Keratinocyte (primary cell): ENCODE measurements around the gene SERPINI2. TPM values are rescaled to one million over a fixed set of nuclear protein-coding genes. Genes with fewer than 3 reads are reported as not detected.

Experiments
- DNase-seq: peaks from one replicate; pipeline ENCODE4 v3.0.0-alpha.2; 2011; ENCODE audit warnings: low read depth, missing footprints, low spot score
- FAIRE-seq: peaks from 2 replicates; lab custom pipeline; 2011; peaks lifted over from hg19 to GRCh38; lab: Jason Lieb, UNC
- H2AFZ ChIP-seq: 2 replicates; pipeline ENCODE4 v1.6.0; 2012; ENCODE audit warnings: low read length, control low read depth, inconsistent platforms; ENCODE audit not compliant: control insufficient read depth
- H3K27ac ChIP-seq: 2 replicates; pipeline ENCODE4 v1.5.1; 2011; ENCODE audit warnings: low read length; ENCODE audit not compliant: control insufficient read depth, insufficient read depth
- H3K27me3 ChIP-seq: 3 replicates; pipeline ENCODE4 v1.6.0; 2011; ENCODE audit warnings: low read length; ENCODE audit not compliant: control insufficient read depth, insufficient read depth; ENCODE audit errors: extremely low read depth
- H3K36me3 ChIP-seq, 2 experiments: 2 replicates in 1 of 2; 3 replicates in 1 of 2; pipeline ENCODE4 v1.5.1; 2011; ENCODE audit warnings: low read length in 2 of 2, mild to moderate bottlenecking in 1 of 2; ENCODE audit not compliant: control insufficient read depth in 2 of 2, insufficient read depth in 2 of 2; ENCODE audit errors: extremely low read depth in 1 of 2
- H3K4me1 ChIP-seq: 3 replicates; pipeline ENCODE4 v1.5.1; 2011; ENCODE audit warnings: low read length; ENCODE audit not compliant: control insufficient read depth, insufficient read depth; ENCODE audit errors: extremely low read depth
- H3K4me2 ChIP-seq: 3 replicates; pipeline ENCODE4 v1.6.0; 2011; ENCODE audit warnings: low read depth, low read length; ENCODE audit not compliant: control insufficient read depth, insufficient read depth; ENCODE audit errors: extremely low read depth
- H3K4me3 ChIP-seq, 3 experiments: fragments of 200-600 bp in 1 of 3; sonication (generic) in 1 of 3; 2 replicates in 2 of 3; 3 replicates in 1 of 3; pipeline ENCODE4 v1.5.1; 2011 to 2016; ENCODE audit warnings: low read length in 3 of 3, mild to moderate bottlenecking in 3 of 3, control low read depth in 2 of 3, inconsistent platforms in 1 of 3, low read depth in 1 of 3, mixed read lengths in 1 of 3, mixed run types in 1 of 3, moderate library complexity in 1 of 3; ENCODE audit not compliant: control insufficient read depth in 2 of 3, insufficient read depth in 2 of 3; ENCODE audit errors: extremely low read depth in 1 of 3
- H3K79me2 ChIP-seq: 2 replicates; pipeline ENCODE4 v1.6.0; 2012; ENCODE audit warnings: low read length; ENCODE audit not compliant: control insufficient read depth, insufficient read depth
- H3K9ac ChIP-seq: 3 replicates; pipeline ENCODE4 v1.6.0; 2011; ENCODE audit warnings: low read length; ENCODE audit not compliant: control insufficient read depth, insufficient read depth; ENCODE audit errors: extremely low read depth
- H3K9me1 ChIP-seq: 3 replicates; pipeline ENCODE4 v1.6.0; 2011; ENCODE audit warnings: low read length; ENCODE audit not compliant: control insufficient read depth, insufficient read depth; ENCODE audit errors: extremely low read depth
- H3K9me3 ChIP-seq: 2 replicates; pipeline ENCODE4 v1.5.1; 2012; ENCODE audit warnings: low read depth, low read length; ENCODE audit not compliant: control insufficient read depth
- H4K20me1 ChIP-seq: 3 replicates; pipeline ENCODE4 v1.6.0; 2011; ENCODE audit warnings: low read length; ENCODE audit not compliant: control insufficient read depth, insufficient read depth; ENCODE audit errors: extremely low read depth
- CTCF ChIP-seq, 3 experiments: IDR thresholded peaks in 1 of 3; conservative IDR thresholded peaks in 1 of 3; optimal IDR thresholded peaks in 1 of 3; 2 replicates in 2 of 3; 3 replicates in 1 of 3; pipeline versions ENCODE3 to v1.5.1; 2011; ENCODE audit warnings: low read length in 3 of 3, mild to moderate bottlenecking in 3 of 3, moderate library complexity in 2 of 3, control low read depth in 1 of 3, inconsistent platforms in 1 of 3; ENCODE audit not compliant: insufficient read depth in 2 of 3; ENCODE audit errors: extremely low read depth in 1 of 3
- EZH2 ChIP-seq: IDR thresholded peaks from one replicate; pipeline ENCODE4 v1.6.1; 2012; ENCODE audit warnings: inconsistent platforms, mild to moderate bottlenecking, low read length, moderate library complexity
- dilution Hi-C: fragments of 300-500 bp; cut with MboI; formaldehyde crosslinking; loops from one replicate; pipeline ENCODE4 v1.7.0; 2020; ENCODE audit warnings: low sequenced_read_pairs; ENCODE audit not compliant: extremely low pct_ligation_motif_present
- polyA plus RNA-seq, 5 experiments: library from polyadenylated mRNA; depleted of rRNA in 3 of 5; stranded (reverse) in 3 of 5; stranded (forward) in 1 of 5; unstranded in 1 of 5; fragments of >200 nt; gene quantifications; 1 replicate in 1 of 5; 2 replicates in 3 of 5; 3 replicates in 1 of 5; pipeline versions ENCODE4 v1.2.1 to v1.2.3, GENCODE V29; 2011 to 2012; ENCODE audit warnings: missing spikeins in 2 of 5, low read depth in 1 of 5, low replicate concordance in 1 of 5

SERPINI2 gene
- polyA plus RNA-seq, 1 donor (not counting 4 experiments of a cell fraction or from before 2014, with no cell fraction given): not detected

- dilution Hi-C loops: no loop called here
- no peaks in the 10 kb centered on the region for H4K20me1 ChIP-seq
- no peak overlapping the region for H3K4me2 ChIP-seq
- H3K79me2 ChIP-seq: no peaks in the 10 kb centered on the region
- DNase-seq (no peak), FAIRE-seq (no peak)
- H3K4me3 ChIP-seq: no peak overlapping the region
- H2AFZ ChIP-seq: no peak overlapping the region
- H3K9ac ChIP-seq: no peak overlapping the region
- H3K27me3 ChIP-seq: no peaks in the 10 kb centered on the region
- no peaks in the 10 kb centered on the region for H3K4me1 ChIP-seq
- H3K9me1 ChIP-seq: no peaks in the 10 kb centered on the region
- no peaks in the 10 kb centered on the region for H3K36me3 ChIP-seq
- TF ChIP-seq EZH2 (no peak), CTCF (optimal IDR thresholded peaks at IDR 0.05 in 1 of 3, IDR thresholded peaks at IDR 0.05 in 1 of 3, conservative IDR thresholded peaks at IDR 0.05 in 1 of 3; ENCODE audit: extremely low read depth in 1 of 3, insufficient read depth in 2 of 3, low read length in 3 of 3) (no peak)
- no peak overlapping the region for H3K27ac ChIP-seq
- H3K9me3 ChIP-seq: no peaks in the 10 kb centered on the region
Observed at GRCh38 chr3:167520266-167521005, 46.6 kb upstream of the SERPINI2 start.

- Histone ChIP-seq H3K4me2 (no peak overlapping the region), H3K79me2 (no peaks in the 10 kb centered on the region), H3K9me3 (no peaks in the 10 kb centered on the region), H3K36me3 (no peaks in the 10 kb centered on the region), H3K9ac (no peak overlapping the region), H4K20me1 (no peaks in the 10 kb centered on the region), H3K27ac (no peak overlapping the region), H3K4me3 (no peak overlapping the region), H2AFZ (no peak overlapping the region), H3K4me1 (no peaks in the 10 kb centered on the region), H3K27me3 (no peaks in the 10 kb centered on the region), H3K9me1 (no peaks in the 10 kb centered on the region)
- dilution Hi-C loops: no loop called here
- FAIRE-seq (no peak), DNase-seq (no peak)
- TF ChIP-seq EZH2: no peak
- TF ChIP-seq CTCF (optimal IDR thresholded peaks at IDR 0.05 in 1 of 3, IDR thresholded peaks at IDR 0.05 in 1 of 3, conservative IDR thresholded peaks at IDR 0.05 in 1 of 3; ENCODE audit: extremely low read depth in 1 of 3, insufficient read depth in 2 of 3, low read length in 3 of 3): no peak
Observed at GRCh38 chr3:167507954-167508353, 34.1 kb upstream of the SERPINI2 start.
